ENCODE measurements around the gene PRM2. TPM values are rescaled to one million over a fixed set of nuclear protein-coding genes. Genes with fewer than 3 reads are reported as not detected.

PRM2 gene
- total RNA-seq, 4 donors from 2014 or later, result not detected

GRCh38 chr16:11306997-11307638 lies 30.8 kb upstream of the PRM2 start:
- DNase-seq (ENCODE audit: low spot score), result no peak
- TF ChIP-seq CTCF (IDR thresholded peaks at IDR 0.05), result no peak
- ATAC-seq (ENCODE audit: low FRiP score), result no peak

- DNase-seq (ENCODE audit: low spot score), result no peak
- TF ChIP-seq CTCF (IDR thresholded peaks at IDR 0.05), result no peak
- no peak for ATAC-seq (ENCODE audit: low FRiP score)
Observed at GRCh38 chr16:11306381-11306780, 30.1 kb upstream of the PRM2 start.

- TF ChIP-seq CTCF (IDR thresholded peaks at IDR 0.05), result no peak
- ATAC-seq (ENCODE audit: low FRiP score) (no peak), DNase-seq (ENCODE audit: low spot score) (no peak)
Observed at GRCh38 chr16:11303405-11304138, 27.3 kb upstream of the PRM2 start.

GRCh38 chr16:11302977-11303376 lies 26.7 kb upstream of the PRM2 start:
- TF ChIP-seq CTCF (IDR thresholded peaks at IDR 0.05), result no peak
- ATAC-seq (ENCODE audit: low FRiP score), result no peak
- no peak for DNase-seq (ENCODE audit: low spot score)

GRCh38 chr16:11301645-11302501 lies 25.6 kb upstream of the PRM2 start:
- TF ChIP-seq CTCF (IDR thresholded peaks at IDR 0.05), result no peak
- ATAC-seq (ENCODE audit: low FRiP score), result no peak
- DNase-seq (ENCODE audit: low spot score), result no peak

DNA sequence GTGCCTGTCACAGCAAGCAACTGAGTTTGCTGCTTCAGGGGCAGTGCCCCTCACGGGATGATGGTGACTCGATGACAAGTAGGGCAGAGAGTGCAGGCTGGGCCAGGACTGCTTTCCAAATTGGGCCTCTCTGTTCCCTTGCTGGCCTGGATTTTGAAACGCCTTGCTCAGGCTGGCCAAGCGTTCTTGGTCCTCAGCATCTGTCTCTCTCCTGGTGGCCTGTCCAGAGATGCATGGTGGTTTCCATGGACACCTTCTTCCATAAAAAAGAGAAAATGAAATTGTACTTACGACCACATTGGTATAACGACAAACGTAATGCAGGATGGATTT lies 24.2 kb upstream of the PRM2 start:
- DNase-seq (ENCODE audit: low spot score) (no peak), ATAC-seq (ENCODE audit: low FRiP score) (no peak)
- TF ChIP-seq CTCF (IDR thresholded peaks at IDR 0.05), result no peak

Data from omental fat pad (tissue), 4 donors.